NCI-H69 (cell line): ENCODE measurements around the gene PPP1R8.

Experiments used
- DNase-seq: peaks from one replicate; lab custom pipeline; 2025; lab: John Stamatoyannopoulos, UW

Gene PPP1R8

DNA sequence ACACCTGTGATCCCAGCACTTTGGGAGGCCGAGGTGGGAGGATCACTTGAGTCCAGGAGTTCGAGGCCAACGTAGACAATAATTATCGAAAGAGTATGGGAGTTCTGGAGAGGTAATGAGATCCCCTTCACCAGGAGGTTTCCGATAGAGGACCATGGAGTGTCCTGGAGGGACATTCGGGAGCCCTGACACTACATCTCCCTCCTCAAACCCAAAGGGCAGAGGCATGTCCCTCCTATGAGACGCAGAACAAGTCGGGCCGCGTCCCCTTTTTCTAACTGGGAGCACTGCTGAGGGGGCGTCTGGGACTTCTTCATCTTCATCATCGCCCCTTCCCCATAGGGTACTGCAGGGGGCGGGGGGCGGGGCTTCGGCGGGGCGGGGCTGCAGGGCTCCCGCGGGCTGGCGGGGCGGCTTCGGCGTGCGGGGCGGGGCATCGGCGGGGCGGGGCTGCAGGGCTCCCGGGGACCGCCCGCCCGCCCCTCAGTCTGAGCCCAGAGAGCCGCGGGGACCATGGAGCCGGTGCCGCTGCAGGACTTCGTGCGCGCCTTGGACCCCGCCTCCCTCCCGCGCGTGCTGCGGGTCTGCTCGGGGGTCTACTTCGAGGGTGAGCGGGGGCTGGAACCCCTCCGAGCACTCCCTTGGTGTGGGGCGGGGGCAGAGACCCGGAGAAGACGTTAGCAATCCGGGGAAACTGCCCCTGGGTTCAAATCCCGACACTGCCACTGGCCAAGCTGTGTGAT is 41.6 kb downstream of the PPP1R8 start, which contains the start of gene THEMIS2:
TSS of gene THEMIS2 (plus strand) at position 486 of the 743 bp plus-strand sequence. CDS start at position 514, 28 bp downstream.
- DNase-seq, result peak; percentile 57

DNA sequence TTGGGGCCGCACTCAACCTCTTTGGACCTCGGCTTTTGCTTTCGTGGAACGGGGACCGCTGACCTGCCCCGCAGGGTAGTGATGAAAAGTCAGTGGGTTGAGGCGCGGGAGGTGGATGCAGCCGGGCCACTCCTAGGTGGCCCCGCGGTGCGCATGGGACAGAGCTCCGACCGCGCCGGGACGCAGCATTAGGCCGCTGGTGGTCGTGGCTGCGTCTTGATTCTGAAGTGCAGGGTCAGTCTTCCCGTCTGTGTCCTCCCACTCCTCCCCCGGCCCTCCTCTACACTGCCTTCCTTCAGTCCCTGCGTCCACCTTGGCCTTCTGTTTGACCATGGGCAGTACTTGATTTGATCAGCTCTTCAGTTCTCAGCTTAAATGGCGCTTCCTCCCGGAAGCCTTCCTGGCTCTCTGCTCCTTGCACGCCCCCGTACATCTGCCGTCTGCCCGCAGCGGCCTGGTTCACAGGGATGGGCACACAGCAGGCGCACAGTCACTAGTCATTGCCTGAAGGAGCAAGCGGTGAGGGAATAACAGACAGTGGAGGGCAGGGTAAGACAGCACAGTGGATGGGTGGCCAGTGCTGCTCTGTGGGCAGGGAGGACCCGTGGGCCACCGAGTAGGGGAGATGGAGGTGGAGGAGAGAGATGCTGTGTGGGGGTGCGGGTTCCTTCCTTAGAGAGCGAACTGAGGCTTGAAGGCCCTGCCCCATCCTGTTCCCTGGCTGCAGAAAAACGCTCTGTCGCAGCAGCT is 42.4 kb downstream of the PPP1R8 start:
- DNase-seq, result peak; percentile 56

DNA sequence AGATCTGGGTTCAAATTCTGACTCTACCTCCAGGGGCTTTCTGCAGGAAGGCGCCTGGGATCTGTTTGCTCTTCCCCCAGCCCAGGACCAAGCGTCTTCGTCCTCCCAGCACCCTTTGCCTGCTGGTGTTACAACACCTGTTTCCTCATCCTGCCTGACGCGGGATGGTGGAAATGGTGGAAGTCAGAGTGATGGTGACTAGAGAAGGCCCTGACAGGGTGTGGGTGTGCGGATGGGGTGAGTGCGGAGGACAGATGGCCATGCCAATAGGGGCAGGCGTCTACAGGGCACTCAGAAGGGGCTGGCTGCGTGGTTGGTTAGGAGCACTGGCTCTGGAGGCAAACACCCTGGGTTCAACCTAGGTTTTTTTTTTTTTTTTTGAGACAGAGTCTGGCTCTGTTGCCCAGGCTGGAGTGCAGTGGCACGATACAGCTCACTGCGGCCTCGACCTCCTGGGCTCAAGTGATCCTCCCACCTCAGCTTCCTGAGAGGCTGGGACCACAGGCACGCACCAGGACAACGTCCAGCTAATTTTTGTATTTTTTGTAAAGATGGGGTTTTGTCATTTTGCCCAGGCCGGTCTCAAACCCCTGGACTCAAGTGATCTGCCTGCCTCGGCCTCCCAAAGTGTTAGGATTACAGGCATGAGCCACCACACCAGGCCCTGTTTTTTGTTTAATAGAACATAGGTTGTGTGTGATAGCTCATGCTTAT is 43.2 kb downstream of the PPP1R8 start:
- no peak for DNase-seq

DNA sequence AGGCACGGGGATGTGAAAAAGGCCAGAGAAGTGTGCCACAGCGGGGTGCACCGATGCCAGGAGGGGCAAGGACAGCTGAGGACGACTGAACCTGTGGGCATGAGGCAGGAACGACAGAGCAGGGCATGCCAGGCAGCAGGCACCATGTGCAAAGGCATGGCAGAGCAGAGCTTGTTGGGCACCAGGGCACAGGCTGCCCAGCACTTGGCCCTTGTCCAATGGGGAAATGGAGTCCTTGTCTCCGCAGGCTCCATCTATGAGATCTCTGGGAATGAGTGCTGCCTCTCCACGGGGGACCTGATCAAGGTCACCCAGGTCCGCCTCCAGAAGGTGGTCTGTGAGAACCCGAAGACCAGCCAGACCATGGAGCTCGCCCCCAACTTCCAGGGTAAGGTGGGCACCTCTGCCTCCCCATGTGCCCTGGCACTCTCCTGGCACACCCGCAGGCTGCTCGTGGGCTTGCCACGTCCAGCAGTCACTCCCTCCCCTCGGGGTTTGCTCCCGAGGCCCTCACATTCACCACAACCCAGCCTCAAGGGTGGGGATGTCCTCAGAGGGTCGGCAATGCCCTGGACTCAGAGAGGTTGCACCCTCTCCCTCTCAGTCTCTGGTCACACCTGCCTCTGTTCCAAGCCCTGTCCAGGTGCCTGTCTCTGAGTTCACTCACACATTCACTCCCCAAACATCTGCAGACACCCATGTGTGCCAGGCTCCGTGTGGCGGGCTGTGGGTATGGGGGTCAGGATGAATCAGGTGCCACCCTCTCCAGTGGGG is 45.9 kb downstream of the PPP1R8 start:
- DNase-seq, result no peak

DNA sequence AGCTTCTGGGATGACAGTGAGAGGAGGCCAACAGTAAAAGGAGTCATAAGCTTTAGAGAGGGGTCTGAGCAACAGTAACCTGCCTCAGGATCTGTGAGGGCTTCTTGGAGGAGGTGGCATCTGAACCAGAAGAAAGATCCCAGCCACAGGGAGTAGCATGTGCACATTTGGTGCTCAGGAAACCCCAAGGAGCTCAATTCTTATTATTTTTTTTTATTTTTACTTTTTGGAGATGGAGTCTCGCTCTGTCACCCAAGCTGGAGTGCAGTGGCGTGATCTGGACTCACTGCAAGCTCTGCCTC is 46.5 kb downstream of the PPP1R8 start:
- no peak for DNase-seq

DNA sequence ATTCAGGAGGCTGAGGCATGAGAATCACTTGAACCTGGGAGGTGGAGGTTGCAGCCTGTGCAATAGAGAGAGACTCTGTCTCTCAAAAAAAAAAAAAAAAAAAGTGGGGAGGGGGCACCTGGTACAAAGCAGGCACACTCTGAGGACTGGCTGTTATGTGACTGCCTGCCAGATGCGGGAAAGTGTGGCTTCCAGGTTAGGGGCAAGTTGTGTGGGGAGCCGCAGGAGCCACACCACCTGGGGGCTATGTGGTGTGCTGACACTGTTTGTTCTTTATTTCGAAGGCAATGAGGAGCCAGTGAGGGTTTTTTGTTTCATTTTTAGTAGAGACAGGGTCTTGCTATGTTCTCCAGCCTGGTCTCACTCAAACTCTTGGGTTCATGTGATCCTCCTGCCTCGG is 47.5 kb downstream of the PPP1R8 start:
- no peak for DNase-seq

DNA sequence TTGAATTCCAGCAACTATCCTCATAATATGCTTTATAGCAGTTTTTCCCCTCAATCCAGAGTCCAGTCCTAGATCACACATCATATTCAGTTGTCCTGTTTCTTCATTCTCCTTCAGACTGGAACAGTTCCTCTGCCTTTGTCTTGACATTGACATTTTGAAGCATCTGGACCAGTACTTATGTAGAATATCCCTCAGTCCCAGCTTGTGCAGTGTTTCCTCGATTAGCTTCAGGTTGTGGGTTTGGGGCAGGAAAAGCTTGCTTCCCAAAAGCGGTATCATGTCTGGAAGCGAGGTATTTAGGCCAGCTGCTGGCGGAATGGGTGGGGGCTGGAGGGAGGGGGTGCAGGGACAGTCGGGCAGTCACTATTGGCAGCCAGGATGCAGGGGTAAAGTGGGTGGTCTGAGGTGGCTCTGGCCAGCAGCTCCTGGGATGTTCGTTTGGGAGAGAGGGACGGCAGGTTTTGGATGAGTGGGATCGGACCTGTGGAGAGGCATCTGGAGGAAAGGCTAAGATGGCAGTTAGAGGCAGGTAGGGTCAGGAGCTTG is 48.3 kb downstream of the PPP1R8 start:
- DNase-seq, result no peak

DNA sequence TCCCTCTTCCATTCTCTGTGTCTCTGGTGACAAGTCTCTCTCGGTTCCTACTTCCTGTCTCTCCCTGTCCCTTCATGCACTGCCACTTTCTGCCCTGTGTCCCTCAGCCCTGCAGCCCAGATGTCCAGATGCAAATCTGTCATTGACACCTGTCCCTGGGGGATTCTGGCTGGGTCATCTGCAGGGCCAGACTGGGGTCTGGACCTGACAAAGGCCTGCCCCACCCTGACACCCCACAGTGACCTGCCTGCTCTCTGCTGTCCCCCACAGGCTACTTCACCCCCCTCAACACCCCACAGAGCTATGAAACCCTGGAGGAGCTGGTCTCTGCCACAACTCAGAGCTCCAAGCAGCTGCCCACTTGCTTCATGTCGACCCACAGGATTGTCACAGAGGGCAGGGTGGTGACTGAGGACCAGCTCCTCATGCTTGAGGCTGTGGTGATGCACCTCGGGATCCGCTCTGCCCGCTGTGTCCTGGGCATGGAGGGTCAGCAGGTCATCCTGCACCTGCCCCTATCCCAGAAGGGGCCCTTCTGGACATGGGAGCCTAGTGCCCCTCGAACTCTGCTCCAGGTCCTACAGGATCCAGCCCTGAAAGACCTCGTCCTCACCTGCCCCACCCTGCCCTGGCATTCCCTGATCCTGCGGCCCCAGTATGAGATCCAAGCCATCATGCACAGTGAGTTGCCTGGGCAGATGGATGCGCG is 48.9 kb downstream of the PPP1R8 start:
- no peak for DNase-seq

DNA sequence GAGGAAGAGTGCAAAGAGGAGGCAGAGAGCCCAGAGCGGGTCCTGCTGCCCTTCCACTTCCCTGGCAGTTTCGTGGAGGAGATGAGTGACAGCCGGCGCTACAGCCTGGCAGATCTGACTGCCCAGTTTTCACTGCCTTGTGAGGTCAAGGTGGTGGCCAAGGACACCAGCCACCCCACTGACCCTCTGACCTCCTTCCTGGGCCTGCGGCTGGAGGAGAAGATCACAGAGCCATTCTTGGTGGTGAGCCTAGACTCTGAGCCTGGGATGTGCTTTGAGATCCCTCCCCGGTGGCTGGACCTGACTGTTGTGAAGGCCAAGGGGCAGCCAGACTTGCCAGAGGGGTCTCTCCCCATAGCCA is 51.9 kb downstream of the PPP1R8 start:
- DNase-seq, result no peak

DNA sequence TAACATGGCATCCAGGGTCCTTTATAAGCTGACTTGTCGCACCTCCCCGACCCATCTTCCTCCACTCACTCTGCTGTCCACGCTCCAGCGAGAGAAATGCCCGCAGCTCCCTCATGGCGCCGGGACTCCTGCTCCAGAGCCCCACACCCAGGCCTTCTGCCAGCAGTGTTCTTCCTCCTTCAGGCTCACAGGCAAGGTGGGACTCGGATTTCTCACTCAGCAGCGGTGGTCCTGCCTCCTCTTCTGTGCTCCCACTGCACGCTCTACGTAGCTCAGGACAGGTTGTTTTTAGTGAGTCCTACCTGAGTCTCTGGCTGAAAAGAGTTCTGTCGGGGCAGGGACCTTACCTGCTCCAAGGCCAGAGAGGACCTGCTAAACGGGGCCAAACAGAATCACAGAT is 53.0 kb downstream of the PPP1R8 start:
- no peak for DNase-seq

DNA sequence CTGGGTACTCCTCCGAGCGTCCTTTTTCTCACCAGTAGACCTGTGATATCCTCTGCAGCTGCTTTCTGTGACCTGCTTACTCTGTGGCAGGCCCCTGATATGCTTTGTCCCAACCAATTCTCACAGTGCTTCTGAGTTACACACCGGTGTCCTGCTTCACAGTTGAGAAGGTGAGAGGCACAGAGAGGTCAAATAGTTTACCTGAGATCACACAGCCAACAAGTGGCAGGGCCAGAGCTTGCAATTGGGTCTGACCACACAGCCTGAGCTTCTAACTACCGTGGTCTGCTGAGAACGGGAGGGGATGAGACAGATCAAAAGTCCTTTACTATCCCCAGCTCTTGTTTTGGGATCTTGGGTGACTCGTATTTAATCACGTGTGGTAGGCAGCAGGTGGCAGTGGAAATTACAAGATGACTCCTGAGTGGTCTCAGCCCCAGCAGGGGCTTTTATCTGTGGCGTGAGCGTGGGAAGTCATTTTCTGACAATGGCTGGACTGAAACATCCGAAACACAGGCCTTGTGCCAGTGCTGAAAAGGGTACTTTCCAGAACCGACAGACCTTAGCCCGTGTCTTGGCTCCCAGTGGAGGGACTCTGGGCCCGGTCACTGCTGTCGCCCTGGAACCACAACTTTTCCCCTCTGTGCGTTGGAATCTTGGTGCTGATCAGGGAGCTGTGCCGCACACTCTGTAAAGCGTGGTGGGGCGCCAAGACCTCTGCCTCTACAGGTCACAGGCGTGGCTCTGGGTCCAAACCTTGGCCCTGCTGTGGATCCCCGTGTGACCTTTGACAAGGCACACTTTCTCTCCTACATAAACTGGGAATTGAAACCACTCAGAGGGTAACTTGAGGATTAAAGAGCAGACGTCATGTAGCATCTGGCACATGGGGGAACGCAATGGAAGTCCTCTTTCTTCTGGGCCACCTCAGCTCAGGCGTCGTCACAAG is 53.7 kb downstream of the PPP1R8 start:
- no peak for DNase-seq

DNA sequence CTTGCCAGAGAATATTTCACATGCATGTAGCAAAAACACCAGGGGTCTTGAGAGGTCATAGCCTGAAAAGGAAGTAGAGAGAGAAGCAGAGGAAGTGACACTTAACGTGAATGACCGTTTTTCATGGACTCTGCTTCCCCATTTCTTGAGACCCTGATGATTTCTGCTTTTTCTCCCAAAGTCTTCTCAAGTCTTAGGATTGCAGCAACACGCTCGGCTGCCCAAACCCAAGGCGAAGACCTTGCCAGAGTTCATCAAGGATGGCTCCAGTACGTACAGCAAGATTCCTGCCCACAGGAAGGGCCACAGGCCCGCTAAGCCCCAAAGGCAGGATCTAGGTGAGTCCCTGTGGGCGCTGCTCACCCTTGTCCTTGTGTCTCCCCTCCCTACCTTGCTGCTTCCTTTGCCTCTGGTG is 54.5 kb downstream of the PPP1R8 start:
- DNase-seq, result no peak

DNA sequence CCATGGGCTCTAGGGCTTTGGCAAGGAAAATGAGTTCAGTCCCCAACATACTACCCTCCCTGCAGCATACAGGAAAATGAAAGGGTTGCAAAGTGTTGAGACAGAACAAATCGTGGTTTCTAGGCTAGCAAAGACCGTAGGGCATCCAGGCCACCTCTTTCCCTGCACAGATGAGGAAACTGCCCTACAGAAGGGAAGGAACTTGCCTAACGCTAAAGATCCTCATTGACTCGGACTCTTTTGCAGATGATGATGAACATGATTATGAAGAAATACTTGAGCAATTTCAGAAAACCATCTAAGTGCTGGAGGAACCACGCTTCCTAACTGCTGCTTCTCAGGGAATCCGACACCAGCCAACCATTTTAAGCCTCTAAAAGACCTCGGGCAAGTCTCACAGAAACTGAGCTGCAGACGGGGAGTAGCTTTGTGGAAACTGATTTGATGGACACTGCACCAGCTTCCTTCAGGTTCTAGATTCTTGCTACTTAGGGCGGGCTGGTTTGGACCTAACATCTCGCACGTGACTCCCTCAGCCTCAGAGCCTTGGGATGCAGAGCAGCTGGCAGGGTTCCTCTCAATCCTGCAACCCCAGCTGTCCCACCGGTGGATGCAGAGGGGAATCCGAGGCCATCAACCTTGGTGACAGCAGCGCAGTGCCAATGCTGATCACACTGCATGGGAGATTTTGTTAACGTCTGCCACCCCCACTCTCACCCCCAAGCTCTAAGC is 55.2 kb downstream of the PPP1R8 start:
- DNase-seq, result no peak

DNA sequence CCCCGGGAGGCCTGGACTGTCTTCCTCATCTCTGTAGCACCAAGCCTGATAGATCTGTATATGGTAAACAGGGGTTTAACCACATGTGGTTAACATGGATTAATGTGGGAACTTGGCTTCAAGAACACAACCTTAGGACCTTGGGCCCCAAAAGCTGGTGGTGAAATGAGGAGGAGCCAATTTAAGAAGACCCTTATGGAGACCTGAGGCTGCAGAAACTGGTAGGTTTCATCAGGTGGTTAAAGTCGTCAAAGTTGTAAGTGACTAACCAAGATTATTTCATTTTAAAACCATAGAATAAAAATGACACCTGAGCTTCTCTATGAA is 55.7 kb downstream of the PPP1R8 start:
- DNase-seq, result no peak

DNA sequence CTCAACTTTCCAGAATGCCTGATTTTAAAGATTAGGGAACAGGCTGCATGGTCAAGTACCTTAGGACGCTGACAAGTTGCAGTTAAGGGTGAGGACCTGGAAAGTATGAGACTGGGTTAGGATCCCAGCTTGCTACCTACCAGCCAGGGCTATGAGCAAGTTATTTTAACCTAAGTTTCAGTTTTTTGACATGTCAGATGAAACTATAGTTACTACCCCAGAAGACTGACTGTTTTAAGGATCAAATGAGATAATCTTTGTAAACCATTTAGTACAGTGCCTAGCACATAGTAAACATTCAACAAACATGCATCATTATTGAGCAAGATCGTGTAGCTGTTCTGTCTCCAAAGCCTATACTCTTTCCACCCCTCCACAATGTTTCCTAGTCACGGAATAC is 56.2 kb downstream of the PPP1R8 start:
- DNase-seq, result no peak

DNA sequence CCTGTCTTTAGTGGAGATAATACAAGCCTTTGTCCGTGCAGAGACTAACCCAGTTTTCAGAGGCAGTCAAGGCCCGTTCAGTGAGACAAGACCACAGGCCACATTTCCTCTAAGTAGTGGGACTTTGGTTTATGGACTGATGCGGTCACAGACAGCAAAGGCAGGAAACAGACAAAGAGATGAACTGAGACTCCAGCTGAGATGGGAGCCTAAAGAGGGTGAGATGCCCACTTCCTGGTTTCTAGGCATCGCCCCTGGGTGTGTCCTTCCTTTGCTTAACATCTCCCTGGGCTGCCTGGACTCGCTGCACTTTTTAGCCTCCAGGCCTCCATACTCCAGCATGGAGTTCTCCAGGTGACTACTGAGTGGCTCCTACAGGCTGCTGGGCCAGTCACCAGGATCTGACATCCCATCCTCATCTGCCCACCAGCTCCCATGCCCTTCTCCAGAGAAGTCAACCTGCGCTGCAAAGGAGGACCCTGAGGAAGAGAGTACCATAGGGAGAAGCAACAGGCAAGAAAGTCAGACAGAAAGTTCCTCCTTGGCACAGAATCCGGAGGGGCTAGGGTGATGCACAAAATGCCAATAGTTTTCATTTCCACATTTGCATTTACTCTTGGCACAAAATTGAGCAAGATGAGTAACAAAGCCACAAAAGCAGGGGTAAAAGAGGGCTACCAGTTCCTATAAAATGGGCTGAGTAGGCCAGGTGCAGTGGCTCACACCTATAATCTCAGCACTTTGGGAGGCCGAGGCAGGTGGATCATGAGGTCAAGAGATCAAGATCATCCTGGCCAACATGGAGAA is 56.8 kb downstream of the PPP1R8 start:
- DNase-seq, result no peak

DNA sequence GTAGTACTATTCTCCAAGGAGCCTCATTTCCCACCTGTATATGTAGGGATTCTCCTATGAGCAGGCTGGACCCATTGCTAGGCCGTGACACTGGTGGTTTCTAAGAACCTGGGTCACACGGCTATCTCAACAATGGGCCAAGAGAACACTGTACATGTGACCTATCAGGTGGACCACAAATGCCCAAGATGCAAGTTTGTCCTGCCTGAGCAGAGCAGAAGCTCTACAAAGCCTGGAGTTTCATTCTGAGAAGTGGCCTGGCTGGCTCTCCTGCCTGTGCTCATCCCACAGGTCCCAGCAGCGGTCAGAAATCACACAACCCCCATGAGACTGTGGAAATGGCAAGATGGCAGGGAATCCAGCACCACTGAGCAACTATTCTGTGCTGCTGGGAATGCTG is 58.9 kb downstream of the PPP1R8 start:
- no peak for DNase-seq

DNA sequence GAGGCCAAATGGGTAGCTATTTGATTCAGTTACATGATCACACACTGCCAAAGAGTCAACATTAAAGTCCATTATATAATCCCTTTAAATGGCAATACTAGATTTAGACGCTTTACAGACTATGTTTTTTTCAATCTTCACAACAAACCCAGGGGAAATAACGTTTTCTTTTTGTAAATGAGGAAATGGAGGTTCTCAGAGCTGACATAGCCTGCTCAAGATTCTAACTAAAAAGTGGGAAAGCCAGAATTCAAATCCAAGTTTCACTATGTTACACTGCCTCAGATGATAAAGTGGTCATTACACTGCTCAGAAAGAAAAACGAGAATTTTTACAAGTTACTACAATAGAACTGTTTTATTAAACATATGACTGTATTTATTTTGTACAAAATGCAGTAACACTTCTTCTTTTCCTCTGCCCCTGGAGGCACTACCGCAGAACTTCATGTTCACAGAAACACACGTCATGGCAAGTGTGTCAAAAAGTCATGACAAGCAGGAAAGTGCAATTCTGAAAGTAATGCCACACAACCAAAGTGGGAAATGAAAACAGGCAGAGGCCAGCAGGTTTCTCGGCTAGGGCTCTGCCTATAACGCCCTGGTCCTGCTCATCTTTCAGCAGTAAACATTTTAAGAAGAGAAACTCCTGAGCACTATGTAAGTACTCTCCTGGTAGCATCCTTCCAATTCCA is 60.8 kb downstream of the PPP1R8 start:
- no peak for DNase-seq
